ENCODE results near the gene TMEFF2. TPM values are rescaled to one million over a fixed set of nuclear protein-coding genes. Genes with fewer than 3 reads are reported as not detected.

Gene TMEFF2
- total RNA-seq, 4 donors from 2014 or later: 0.16 to 0.46 (median 0.17) TPM; not detected in 1

DNA sequence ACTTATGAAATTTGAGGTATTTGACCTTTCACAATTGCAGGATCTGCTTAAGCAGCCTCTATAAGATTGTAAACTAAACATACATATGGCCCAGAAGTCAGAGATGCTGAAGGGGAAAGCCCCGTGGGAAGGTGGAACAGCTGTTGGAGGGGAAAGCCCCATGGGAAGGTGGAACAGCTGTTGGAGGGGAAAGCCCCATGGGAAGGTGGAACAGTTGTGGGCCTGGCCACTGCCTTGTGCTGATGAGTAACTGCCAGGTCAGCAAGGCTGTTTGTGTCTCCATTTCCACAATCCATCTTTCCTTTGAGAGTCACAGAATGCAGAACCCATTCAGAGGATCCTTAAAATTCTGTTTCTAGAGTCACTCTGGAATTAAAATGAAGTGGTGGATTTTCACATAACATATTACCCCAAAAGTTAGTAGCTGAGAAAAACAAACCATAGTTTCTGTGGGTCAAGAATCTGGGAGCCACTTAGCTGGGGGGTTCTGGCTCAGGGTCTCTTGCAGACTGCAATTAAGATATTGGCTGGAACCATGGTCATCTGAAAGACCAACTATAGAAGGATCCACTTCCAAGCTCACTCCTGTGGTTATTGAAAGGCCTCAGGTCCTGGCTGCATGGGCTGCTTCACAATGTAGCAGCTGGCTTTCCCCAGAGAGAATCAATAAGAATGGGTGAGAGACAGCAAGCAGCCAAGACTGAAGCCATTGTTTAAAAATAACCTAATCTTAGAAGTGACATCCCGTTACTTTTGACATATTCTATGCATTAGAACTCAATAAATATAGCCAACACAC, 261.2 kb downstream of the TMEFF2 start:
- intact Hi-C loops (cut with DNase I; ENCODE audit: low total_unique reads): no loop called here
- DNase-seq (ENCODE audit: low spot score in 2 of 2): no peak
- WGBS, 2 donors: 61 to 78% methylated on average over 2 of the region's 2 CpGs
- no peak overlapping the region for H3K4me3 ChIP-seq (ENCODE audit: low read depth, poor library complexity, severe bottlenecking)
- TF ChIP-seq POLR2A (IDR thresholded peaks at IDR 0.05): no peak
- TF ChIP-seq, protein P1, sequence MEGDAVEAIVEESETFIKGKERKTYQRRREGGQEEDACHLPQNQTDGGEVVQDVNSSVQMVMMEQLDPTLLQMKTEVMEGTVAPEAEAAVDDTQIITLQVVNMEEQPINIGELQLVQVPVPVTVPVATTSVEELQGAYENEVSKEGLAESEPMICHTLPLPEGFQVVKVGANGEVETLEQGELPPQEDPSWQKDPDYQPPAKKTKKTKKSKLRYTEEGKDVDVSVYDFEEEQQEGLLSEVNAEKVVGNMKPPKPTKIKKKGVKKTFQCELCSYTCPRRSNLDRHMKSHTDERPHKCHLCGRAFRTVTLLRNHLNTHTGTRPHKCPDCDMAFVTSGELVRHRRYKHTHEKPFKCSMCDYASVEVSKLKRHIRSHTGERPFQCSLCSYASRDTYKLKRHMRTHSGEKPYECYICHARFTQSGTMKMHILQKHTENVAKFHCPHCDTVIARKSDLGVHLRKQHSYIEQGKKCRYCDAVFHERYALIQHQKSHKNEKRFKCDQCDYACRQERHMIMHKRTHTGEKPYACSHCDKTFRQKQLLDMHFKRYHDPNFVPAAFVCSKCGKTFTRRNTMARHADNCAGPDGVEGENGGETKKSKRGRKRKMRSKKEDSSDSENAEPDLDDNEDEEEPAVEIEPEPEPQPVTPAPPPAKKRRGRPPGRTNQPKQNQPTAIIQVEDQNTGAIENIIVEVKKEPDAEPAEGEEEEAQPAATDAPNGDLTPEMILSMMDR (IDR thresholded peaks at IDR 0.05): no peak

- no peak overlapping the region for H3K4me3 ChIP-seq (ENCODE audit: low read depth, poor library complexity, severe bottlenecking)
- DNase-seq (ENCODE audit: low spot score in 2 of 2): no peak
- TF ChIP-seq, protein P1 (IDR thresholded peaks at IDR 0.05): no peak
- TF ChIP-seq POLR2A (IDR thresholded peaks at IDR 0.05): no peak
- 88 to 91% methylated on average over 1 of the region's 1 CpG for WGBS, 2 donors
- intact Hi-C loops (cut with DNase I; ENCODE audit: low total_unique reads): no loop called here
These were observed 262.4 kb downstream of the TMEFF2 start for GRCh38 chr2:191932286-191932685.

GRCh38 chr2:191931329-191931728, 263.4 kb downstream of the TMEFF2 start:
- 77 to 87% methylated on average over 1 of the region's 1 CpG for WGBS, 2 donors

DNA sequence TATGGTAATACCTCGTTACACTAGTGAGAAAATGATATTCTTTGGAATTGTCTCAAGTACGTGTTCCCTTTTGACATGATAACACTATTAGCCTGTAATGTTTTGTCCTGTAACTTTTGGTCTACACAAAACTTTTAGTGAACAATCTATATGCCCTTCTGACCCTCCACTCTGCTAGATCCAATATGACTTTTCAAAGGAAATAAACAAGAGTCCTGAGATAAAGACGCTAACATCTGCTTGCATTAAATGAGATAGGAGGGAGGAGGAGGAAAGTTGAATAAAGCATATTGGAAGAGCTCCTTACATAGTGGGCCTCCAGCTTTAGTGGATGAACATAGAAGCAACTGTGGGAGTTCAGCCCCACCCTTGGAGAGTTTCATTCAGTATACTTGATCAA, 264.5 kb downstream of the TMEFF2 start:
- intact Hi-C loops (cut with DNase I; ENCODE audit: low total_unique reads): no loop called here
- no peak overlapping the region for H3K4me3 ChIP-seq (ENCODE audit: low read depth, poor library complexity, severe bottlenecking)
- no peak for DNase-seq (ENCODE audit: low spot score in 2 of 2)
- TF ChIP-seq POLR2A (IDR thresholded peaks at IDR 0.05): no peak
- TF ChIP-seq, protein P1 (IDR thresholded peaks at IDR 0.05): no peak
- 90 to 92% methylated on average over 3 of the region's 3 CpGs for WGBS, 2 donors

More at GRCh38 chr2:191931329-191931728, 263.4 kb downstream of the TMEFF2 start:
- H3K4me3 ChIP-seq (ENCODE audit: low read depth, poor library complexity, severe bottlenecking): no peak overlapping the region
- DNase-seq (ENCODE audit: low spot score in 2 of 2): no peak
- no peak for TF ChIP-seq POLR2A (IDR thresholded peaks at IDR 0.05)
- TF ChIP-seq, protein P1 (IDR thresholded peaks at IDR 0.05): no peak
- intact Hi-C loops (cut with DNase I; ENCODE audit: low total_unique reads): no loop called here

DNA sequence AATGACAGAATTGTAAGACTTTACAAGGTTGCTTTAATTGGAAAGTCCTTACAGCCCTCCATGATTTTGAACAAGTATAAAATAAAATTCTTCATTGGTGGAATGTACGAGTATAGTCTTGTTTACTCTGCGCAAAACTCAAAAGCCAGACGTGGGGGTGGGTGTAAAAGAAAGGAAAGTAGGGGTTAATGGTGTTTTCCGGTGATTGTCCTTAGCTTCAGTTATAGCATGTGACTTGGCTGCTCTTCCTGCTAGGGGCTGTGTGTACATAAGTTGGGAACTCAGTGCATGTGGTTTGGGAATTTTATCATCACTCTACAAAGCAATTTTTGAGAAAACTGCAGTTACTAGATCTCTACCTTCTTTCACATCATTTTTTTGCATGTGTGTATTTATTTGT, 265.4 kb downstream of the TMEFF2 start:
- intact Hi-C loops (cut with DNase I; ENCODE audit: low total_unique reads): no loop called here
- WGBS, 2 donors: 56 to 63% methylated on average over 4 of the region's 4 CpGs
- DNase-seq (ENCODE audit: low spot score in 2 of 2): no peak
- no peak overlapping the region for H3K4me3 ChIP-seq (ENCODE audit: low read depth, poor library complexity, severe bottlenecking)
- TF ChIP-seq, protein P1 (IDR thresholded peaks at IDR 0.05): no peak
- TF ChIP-seq POLR2A (IDR thresholded peaks at IDR 0.05): no peak
